Ectodermal cell (in vitro differentiated cells): ENCODE data around the gene LDLRAD2.
"Not testable (repeated sequence)": the region's sequence is repeated elsewhere in the genome, so short reads cannot be mapped to it uniquely, and the experiment has no call there.

Experiments used
- H3K27ac ChIP-seq: 2 replicates; pipeline ENCODE4 v1.7.0; 2013; ENCODE audit warnings: mild to moderate bottlenecking, low read depth, low read length; ENCODE audit not compliant: insufficient read depth, poor library complexity, severe bottlenecking
- H3K27me3 ChIP-seq: 2 replicates; pipeline ENCODE4 v1.7.0; 2013; ENCODE audit warnings: mild to moderate bottlenecking, low read length; ENCODE audit not compliant: insufficient read depth, control insufficient read depth, poor library complexity, severe bottlenecking
- H3K36me3 ChIP-seq: one replicate; pipeline ENCODE4 v1.7.0; 2013; ENCODE audit warnings: low read length; ENCODE audit not compliant: control insufficient read depth, insufficient read depth
- H3K4me1 ChIP-seq: one replicate; pipeline ENCODE4 v1.7.0; 2013; ENCODE audit warnings: low read length; ENCODE audit not compliant: control insufficient read depth, insufficient read depth
- H3K4me3 ChIP-seq: 2 replicates; pipeline ENCODE4 v1.7.0; 2013; ENCODE audit warnings: low read depth, low read length, control low read depth; ENCODE audit not compliant: insufficient read depth
- H3K9me3 ChIP-seq: 2 replicates; pipeline ENCODE4 v1.7.0; 2013; ENCODE audit warnings: mild to moderate bottlenecking, low read length, moderate library complexity; ENCODE audit not compliant: control insufficient read depth
- WGBS, 2 experiments: methylation state at CpG; one replicate each; pipeline ENCODE4 v1.1.7; 2013; ENCODE audit warnings: missing lambda C conversion rate in 2 of 2; 5-methylcytosine and 5-hydroxymethylcytosine counted together

The LDLRAD2 gene

DNA sequence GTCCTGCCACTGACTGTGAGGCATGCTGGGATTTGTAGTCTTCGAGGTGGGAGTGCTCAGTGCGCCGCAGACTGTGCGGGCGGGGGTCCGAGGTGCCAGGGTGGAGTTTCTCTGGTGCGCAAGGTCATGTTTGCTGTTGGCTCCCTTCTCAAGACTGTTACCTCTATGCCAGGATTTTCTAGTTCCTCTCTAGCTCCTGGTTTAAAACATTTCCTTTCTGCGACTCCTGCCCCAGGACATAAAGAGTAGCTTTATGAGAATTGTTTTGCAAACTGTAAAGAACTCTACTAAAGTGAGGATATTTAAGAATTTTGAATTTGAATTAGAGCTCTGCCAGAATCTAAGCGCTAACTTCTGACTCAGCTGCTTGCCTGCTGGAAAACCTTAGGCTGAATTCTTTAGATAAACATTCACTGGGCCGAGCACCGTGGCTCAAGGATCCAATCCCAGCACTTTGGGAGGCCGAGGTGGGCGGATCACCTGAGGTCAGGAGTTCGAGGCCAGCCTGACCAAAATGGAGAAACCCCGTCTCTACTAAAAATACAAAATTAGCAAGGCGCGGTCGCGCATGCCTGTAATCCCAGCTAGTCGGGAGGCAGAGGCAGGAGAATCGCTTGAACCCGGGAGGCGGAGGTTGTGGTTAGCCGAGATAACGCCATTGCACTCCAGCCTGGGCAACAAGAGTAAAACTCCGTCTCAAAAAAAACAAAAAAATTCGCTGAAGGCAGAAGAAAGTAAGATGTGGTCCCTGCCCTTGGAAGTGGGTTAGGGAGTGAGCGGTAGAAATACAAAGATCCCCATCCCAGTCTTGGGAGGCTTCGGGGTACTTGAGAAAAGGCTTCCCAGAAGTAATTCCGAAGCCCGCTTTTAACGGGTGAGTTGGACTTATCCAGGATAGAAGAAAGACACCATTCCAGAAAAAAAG, 28.1 kb upstream of the LDLRAD2 start:
- no peaks in the 10 kb centered on the region for H3K27me3 ChIP-seq
- 46 to 47% methylated on average over 31 to 32 of the region's 32 CpGs for WGBS, 2 experiments
- H3K27ac ChIP-seq, result peak overlapping the region; percentile 99
- H3K9me3 ChIP-seq, result no peaks in the 10 kb centered on the region
- H3K36me3 ChIP-seq, result no peaks in the 10 kb centered on the region
- H3K4me3 ChIP-seq, result peak overlapping the region; percentile 99
- H3K4me1 ChIP-seq, result peaks cover 4% of the 10 kb centered on the region

DNA sequence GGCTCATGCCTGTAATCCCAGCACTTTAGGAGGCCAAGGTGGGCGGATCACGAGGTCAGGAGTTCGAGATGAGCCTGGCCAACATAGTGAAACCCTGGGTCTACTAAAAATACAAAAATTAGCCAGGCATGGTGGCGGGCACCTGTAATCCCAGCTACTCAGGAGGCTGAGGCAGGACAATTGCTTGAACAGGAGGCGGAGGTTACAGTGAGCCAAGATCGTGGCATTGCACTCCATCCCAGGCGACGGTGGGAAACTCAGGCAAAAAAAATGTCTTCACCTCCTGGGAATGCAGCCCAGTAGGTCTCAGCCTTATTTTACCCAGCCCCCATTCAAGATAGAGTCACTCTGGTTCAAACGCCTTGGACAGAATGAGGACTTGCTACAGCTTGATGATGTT, 26.3 kb upstream of the LDLRAD2 start:
- not testable (repeated sequence) for H3K4me1 ChIP-seq, H3K36me3 ChIP-seq, H3K27me3 ChIP-seq, H3K9me3 ChIP-seq, H3K27ac ChIP-seq, H3K4me3 ChIP-seq
- WGBS, 2 experiments, result 91 to 92% methylated on average over 9 of the region's 9 CpGs

- Histone ChIP-seq H3K4me3 (no peak overlapping the region), H3K4me1 (peaks cover under 1% of the 10 kb centered on the region), H3K27ac (no peak overlapping the region), H3K27me3 (no peaks in the 10 kb centered on the region), H3K36me3 (no peaks in the 10 kb centered on the region), H3K9me3 (no peaks in the 10 kb centered on the region)
- WGBS, 2 experiments, result 89 to 91% methylated on average over 2 of the region's 2 CpGs
Observed at GRCh38 chr1:21786640-21787039, 25.4 kb upstream of the LDLRAD2 start.

- no peaks in the 10 kb centered on the region for H3K4me1 ChIP-seq
- H3K4me3 ChIP-seq, result no peak overlapping the region
- H3K36me3 ChIP-seq, result no peaks in the 10 kb centered on the region
- no peaks in the 10 kb centered on the region for H3K27me3 ChIP-seq
- no peaks in the 10 kb centered on the region for H3K9me3 ChIP-seq
- H3K27ac ChIP-seq, result no peak overlapping the region
- WGBS, 2 experiments, result 70 to 92% methylated on average over 2 of the region's 2 CpGs
Observed at GRCh38 chr1:21793104-21793503, 19.0 kb upstream of the LDLRAD2 start.

- 88 to 90% methylated on average over 2 of the region's 2 CpGs for WGBS, 2 experiments
- H3K36me3 ChIP-seq, result no peaks in the 10 kb centered on the region
- H3K27ac ChIP-seq, result no peak overlapping the region
Observed at GRCh38 chr1:21794656-21795055, 17.4 kb upstream of the LDLRAD2 start.

DNA sequence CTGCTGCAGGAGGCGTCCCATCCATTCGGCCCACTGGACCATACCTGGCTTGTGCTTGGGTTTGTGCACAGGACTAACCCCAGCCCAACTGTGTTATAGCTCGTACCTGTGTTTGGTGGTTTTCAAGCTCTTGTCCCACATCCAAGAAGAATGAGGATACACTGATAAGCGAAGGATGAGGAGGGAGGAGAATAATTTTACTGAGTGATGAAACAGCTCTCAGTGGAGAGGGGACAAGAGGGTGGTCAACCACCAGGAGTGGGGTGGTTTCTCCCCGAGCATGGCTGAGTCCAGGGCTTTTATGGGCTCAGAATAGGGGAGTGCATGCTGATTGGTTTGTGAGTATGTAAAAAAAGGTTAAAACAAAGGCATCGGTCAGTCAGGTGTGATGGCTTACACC, 17.0 kb upstream of the LDLRAD2 start:
- Histone ChIP-seq H3K36me3 (no peaks in the 10 kb centered on the region), H3K9me3 (no peaks in the 10 kb centered on the region), H3K4me3 (no peak overlapping the region), H3K4me1 (no peaks in the 10 kb centered on the region), H3K27ac (no peak overlapping the region), H3K27me3 (no peaks in the 10 kb centered on the region)
- WGBS, 2 experiments, result 90 to 95% methylated on average over 6 of the region's 6 CpGs

More at GRCh38 chr1:21794656-21795055, 17.4 kb upstream of the LDLRAD2 start:
- H3K27me3 ChIP-seq, result no peaks in the 10 kb centered on the region
- no peaks in the 10 kb centered on the region for H3K9me3 ChIP-seq
- H3K4me3 ChIP-seq, result no peak overlapping the region
- H3K4me1 ChIP-seq, result no peaks in the 10 kb centered on the region

- H3K9me3 ChIP-seq, result no peaks in the 10 kb centered on the region
- H3K27me3 ChIP-seq, result no peaks in the 10 kb centered on the region
- H3K4me1 ChIP-seq, result no peaks in the 10 kb centered on the region
- H3K36me3 ChIP-seq, result no peaks in the 10 kb centered on the region
- no peak overlapping the region for H3K4me3 ChIP-seq
- no peak overlapping the region for H3K27ac ChIP-seq
- 87 to 95% methylated on average over 5 of the region's 5 CpGs for WGBS, 2 experiments
Observed at GRCh38 chr1:21799730-21800129, 12.3 kb upstream of the LDLRAD2 start.

DNA sequence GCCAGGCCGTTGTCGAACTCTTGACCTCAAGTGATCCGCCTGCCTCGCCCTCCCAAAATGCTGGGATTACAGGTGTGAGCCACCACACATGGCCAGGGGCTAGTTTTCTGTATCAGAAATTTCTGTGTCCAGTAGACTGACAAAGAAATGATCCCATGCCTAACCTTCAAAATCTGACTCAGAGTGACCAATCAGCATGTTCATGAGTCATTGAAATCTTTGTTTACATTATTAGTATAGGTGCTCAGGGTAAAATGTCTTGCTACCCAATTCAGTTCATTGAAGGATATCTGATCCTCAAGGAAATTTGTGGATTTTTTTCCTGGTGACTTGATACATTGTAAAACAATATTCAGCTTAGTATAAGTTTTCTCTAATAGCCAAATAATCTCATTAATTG, 11.0 kb upstream of the LDLRAD2 start:
- H3K4me1 ChIP-seq, result no peaks in the 10 kb centered on the region
- H3K4me3 ChIP-seq, result no peak overlapping the region
- H3K36me3 ChIP-seq, result no peaks in the 10 kb centered on the region
- H3K27ac ChIP-seq, result no peak overlapping the region
- no peaks in the 10 kb centered on the region for H3K9me3 ChIP-seq
- H3K27me3 ChIP-seq, result no peaks in the 10 kb centered on the region
- WGBS, 2 experiments, result 91 to 96% methylated on average over 4 of the region's 4 CpGs

DNA sequence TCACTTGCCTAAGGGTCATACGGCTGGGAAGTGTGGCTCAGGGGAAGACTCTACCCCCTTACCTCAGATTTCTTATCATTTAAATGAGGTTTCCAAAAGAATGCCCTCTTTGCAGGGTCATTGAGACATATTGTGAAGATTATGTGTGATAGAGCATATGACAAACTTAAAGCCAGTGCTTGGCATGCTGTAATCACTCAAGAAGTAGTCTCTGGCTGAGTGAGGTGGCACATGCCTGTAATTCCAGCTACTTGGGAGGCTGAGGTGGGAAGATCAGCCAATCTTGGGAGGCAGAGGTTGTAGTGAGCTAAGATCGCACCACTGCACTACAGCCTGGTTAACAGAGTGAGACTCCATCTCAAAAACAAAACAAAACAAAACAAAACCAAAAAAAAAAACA, 7.5 kb upstream of the LDLRAD2 start:
- Histone ChIP-seq H3K9me3 (no peaks in the 10 kb centered on the region), H3K4me1 (no peaks in the 10 kb centered on the region), H3K27ac (no peak overlapping the region), H3K4me3 (no peak overlapping the region), H3K36me3 (no peaks in the 10 kb centered on the region), H3K27me3 (no peaks in the 10 kb centered on the region)
- 73 to 87% methylated on average over 2 of the region's 2 CpGs for WGBS, 2 experiments

GRCh38 chr1:21813542-21813941, 1.5 kb downstream of the LDLRAD2 start:
- H3K27me3 ChIP-seq, result peaks cover 9% of the 10 kb centered on the region
- no peak overlapping the region for H3K4me3 ChIP-seq
- peaks cover 5% of the 10 kb centered on the region for H3K4me1 ChIP-seq
- no peaks in the 10 kb centered on the region for H3K9me3 ChIP-seq
- H3K36me3 ChIP-seq, result no peaks in the 10 kb centered on the region
- H3K27ac ChIP-seq, result no peak overlapping the region
- 94 to 98% methylated on average over 3 of the region's 3 CpGs for WGBS, 2 experiments
